OCI-LY7 (cell line): ENCODE data around the gene SPRR2A. TPM values are rescaled to one million over a fixed set of nuclear protein-coding genes. Genes with fewer than 3 reads are reported as not detected.
"Not testable (repeated sequence)": the region's sequence is repeated elsewhere in the genome, so short reads cannot be mapped to it uniquely, and the experiment has no call there.

Experiments used
- BruUV-seq: library from RNA; stranded (reverse); fragments of 400-500 nt; replicated peaks from 2 replicates; lab custom pipeline; 2021; lab: Mats Ljungman, UMichigan
- CTCF ChIA-PET: fragments of 300-600 bp; sonication (Branson Sonifier 250); formaldehyde crosslinking; loops from one replicate; lab custom pipeline; 2022; ENCODE audit warnings: antibody characterized with exemption; ENCODE audit not compliant: unreplicated experiment; lab: Charles Lee
- POLR2A ChIA-PET: fragments of 300-600 bp; sonication (Branson Sonifier 250); formaldehyde crosslinking; loops from one replicate; lab custom pipeline; 2022; ENCODE audit warnings: antibody characterized with exemption; lab: Charles Lee
- DNase-seq: peaks from one replicate; pipeline ENCODE4 v3.0.0-alpha.2; 2015; ENCODE audit warnings: low spot score
- H2AFZ ChIP-seq: fragments of 200-600 bp; sonication (generic), shearing (Covaris generic); 2 replicates; pipeline ENCODE4 v1.6.1; 2014; ENCODE audit warnings: mild to moderate bottlenecking, antibody characterized with exemption, low read length, moderate library complexity
- H3K27ac ChIP-seq: fragments of 200-600 bp; sonication (generic); 2 replicates; pipeline ENCODE4 v1.5.1; 2014; ENCODE audit warnings: mixed run types, low read depth, mild to moderate bottlenecking, moderate library complexity, low read length, inconsistent platforms; ENCODE audit not compliant: poor library complexity, severe bottlenecking
- H3K36me3 ChIP-seq: fragments of 200-600 bp; sonication (generic); 2 replicates; pipeline ENCODE4 v1.6.1; 2014; ENCODE audit warnings: mild to moderate bottlenecking, antibody characterized with exemption, low read length, moderate library complexity, mixed read lengths; ENCODE audit not compliant: insufficient read depth
- H3K4me1 ChIP-seq: fragments of 200-600 bp; sonication (generic); 2 replicates; pipeline ENCODE4 v1.5.1; 2014; ENCODE audit warnings: mild to moderate bottlenecking, low read length; ENCODE audit not compliant: insufficient read depth, poor library complexity, severe bottlenecking
- H3K4me2 ChIP-seq: fragments of 200-600 bp; sonication (generic); 2 replicates; pipeline ENCODE4 v1.6.1; 2014; ENCODE audit warnings: mild to moderate bottlenecking, low read length
- H3K4me3 ChIP-seq: fragments of 200-600 bp; sonication (generic); 2 replicates; pipeline ENCODE4 v1.5.1; 2014; ENCODE audit warnings: mild to moderate bottlenecking, low read depth, low read length; ENCODE audit not compliant: poor library complexity, severe bottlenecking
- H3K79me2 ChIP-seq: fragments of 200-600 bp; sonication (generic); 2 replicates; pipeline ENCODE4 v1.6.1; 2016; ENCODE audit warnings: low read depth, mild to moderate bottlenecking, low read length, moderate library complexity, mixed read lengths; ENCODE audit not compliant: insufficient read depth
- H3K9me2 ChIP-seq: fragments of 200-600 bp; sonication (generic); 2 replicates; pipeline ENCODE4 v1.6.1; 2016; ENCODE audit warnings: mild to moderate bottlenecking, low read length, mixed read lengths; ENCODE audit not compliant: insufficient read depth
- H3K9me3 ChIP-seq: fragments of 200-600 bp; sonication (generic); 2 replicates; pipeline ENCODE4 v1.6.1; 2014; ENCODE audit warnings: mild to moderate bottlenecking, mixed run types, low read length, mixed read lengths
- H4K20me1 ChIP-seq: fragments of 200-600 bp; sonication (generic); 2 replicates; pipeline ENCODE4 v1.6.1; 2014; ENCODE audit warnings: mild to moderate bottlenecking, antibody characterized with exemption, low read length, moderate library complexity, mixed read lengths; ENCODE audit not compliant: insufficient read depth
- EZH2phosphoT487 ChIP-seq: fragments of 200-600 bp; sonication (generic); IDR thresholded peaks from 2 replicates; pipeline ENCODE4 v1.6.1; 2018; ENCODE audit warnings: low read depth, borderline replicate concordance, mild to moderate bottlenecking, mixed run types, antibody characterized with exemption, low read length, moderate library complexity, mixed read lengths
- intact Hi-C: fragments of 100-400 bp; cut with micrococcal nuclease; formaldehyde crosslinking; loops from one replicate; pipeline ENCODE4 v1.10.0; 2022; ENCODE audit not compliant: unreplicated experiment
- small RNA-seq: library from RNA; depleted of rRNA; stranded (forward); fragments of <200 nt; gene quantifications from one replicate; pipeline ENCODE3, GENCODE V24; 2014
- total RNA-seq, 2 experiments: library from RNA; depleted of rRNA in 1 of 2; stranded (reverse); fragments of >200 nt in 1 of 2; shearing (Covaris generic) in 1 of 2; gene quantifications; 2 replicates each; pipeline ENCODE4 v1.2.3, GENCODE V29; 2014 to 2022
- TF ChIP-seq, protein P1 (sequence below): fragments of 200-600 bp; sonication (generic); conservative IDR thresholded peaks from 2 replicates; pipeline ENCODE4 v1.5.1; 2014; ENCODE audit warnings: mild to moderate bottlenecking, antibody characterized with exemption, low read length, moderate library complexity, mixed read lengths

Gene SPRR2A
- total RNA-seq, 2 experiments from 2014 or later = not detected

GRCh38 chr1:153023109-153023508, 34.2 kb downstream of the SPRR2A start:
- H3K4me2 ChIP-seq = no peak overlapping the region
- no TSS peak for BruUV-seq
- no peak overlapping the region for H2AFZ ChIP-seq
- H3K9me2 ChIP-seq = no peaks in the 10 kb centered on the region
- ChIA-PET POLR2A (interaction anchor here (0.6 kb wide), 1 partner anchor 65 kb away, joined by 3 read pairs; no protein-coding TSS in a partner anchor), CTCF (no interaction called here)
- no peak for DNase-seq
- intact Hi-C loops = no loop called here
- no peaks in the 10 kb centered on the region for H3K79me2 ChIP-seq
- H3K4me3 ChIP-seq = no peak overlapping the region
- H3K9me3 ChIP-seq = no peaks in the 10 kb centered on the region
- H3K36me3 ChIP-seq = no peaks in the 10 kb centered on the region
- H4K20me1 ChIP-seq = no peaks in the 10 kb centered on the region
- no peaks in the 10 kb centered on the region for H3K4me1 ChIP-seq
- H3K27ac ChIP-seq = no peak overlapping the region
- TF ChIP-seq, protein P1, sequence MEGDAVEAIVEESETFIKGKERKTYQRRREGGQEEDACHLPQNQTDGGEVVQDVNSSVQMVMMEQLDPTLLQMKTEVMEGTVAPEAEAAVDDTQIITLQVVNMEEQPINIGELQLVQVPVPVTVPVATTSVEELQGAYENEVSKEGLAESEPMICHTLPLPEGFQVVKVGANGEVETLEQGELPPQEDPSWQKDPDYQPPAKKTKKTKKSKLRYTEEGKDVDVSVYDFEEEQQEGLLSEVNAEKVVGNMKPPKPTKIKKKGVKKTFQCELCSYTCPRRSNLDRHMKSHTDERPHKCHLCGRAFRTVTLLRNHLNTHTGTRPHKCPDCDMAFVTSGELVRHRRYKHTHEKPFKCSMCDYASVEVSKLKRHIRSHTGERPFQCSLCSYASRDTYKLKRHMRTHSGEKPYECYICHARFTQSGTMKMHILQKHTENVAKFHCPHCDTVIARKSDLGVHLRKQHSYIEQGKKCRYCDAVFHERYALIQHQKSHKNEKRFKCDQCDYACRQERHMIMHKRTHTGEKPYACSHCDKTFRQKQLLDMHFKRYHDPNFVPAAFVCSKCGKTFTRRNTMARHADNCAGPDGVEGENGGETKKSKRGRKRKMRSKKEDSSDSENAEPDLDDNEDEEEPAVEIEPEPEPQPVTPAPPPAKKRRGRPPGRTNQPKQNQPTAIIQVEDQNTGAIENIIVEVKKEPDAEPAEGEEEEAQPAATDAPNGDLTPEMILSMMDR = no peak
- no peak for TF ChIP-seq EZH2phosphoT487

DNA sequence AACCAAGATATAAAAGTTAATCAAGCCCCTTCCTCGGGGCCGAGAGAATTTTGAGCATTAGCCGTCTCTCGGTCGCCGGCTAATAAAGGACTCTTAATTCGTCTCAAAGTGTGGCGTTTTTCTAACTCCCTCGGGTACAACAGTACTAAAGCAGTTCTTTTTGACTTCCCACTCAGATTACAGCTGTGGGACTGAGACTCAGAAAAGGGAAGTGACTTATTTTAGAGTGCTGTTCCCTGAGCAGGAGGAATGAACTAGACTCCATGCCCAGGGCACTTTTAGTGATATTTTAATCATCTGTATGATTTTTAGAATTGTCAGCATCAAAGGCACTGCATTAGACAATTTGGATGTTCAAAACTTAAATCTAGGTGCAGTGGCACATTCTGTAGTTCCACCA, 35.0 kb downstream of the SPRR2A start:
- H3K4me3 ChIP-seq, CTCF ChIA-PET, POLR2A ChIA-PET, H3K9me3 ChIP-seq, H3K36me3 ChIP-seq, H3K4me2 ChIP-seq, H4K20me1 ChIP-seq, H3K27ac ChIP-seq, H3K4me1 ChIP-seq, intact Hi-C loops, BruUV-seq, H2AFZ ChIP-seq, H3K9me2 ChIP-seq, H3K79me2 ChIP-seq: not testable (repeated sequence)
- peak; percentile 3 for DNase-seq

- H3K36me3 ChIP-seq, DNase-seq, H4K20me1 ChIP-seq, CTCF ChIA-PET, H3K4me1 ChIP-seq, H3K4me2 ChIP-seq, intact Hi-C loops, H3K4me3 ChIP-seq, H3K9me2 ChIP-seq, H3K27ac ChIP-seq, POLR2A ChIA-PET, H3K79me2 ChIP-seq, BruUV-seq, H3K9me3 ChIP-seq, H2AFZ ChIP-seq: not testable (repeated sequence)
These were observed 35.5 kb downstream of the SPRR2A start for GRCh38 chr1:153021829-153022228.

DNA sequence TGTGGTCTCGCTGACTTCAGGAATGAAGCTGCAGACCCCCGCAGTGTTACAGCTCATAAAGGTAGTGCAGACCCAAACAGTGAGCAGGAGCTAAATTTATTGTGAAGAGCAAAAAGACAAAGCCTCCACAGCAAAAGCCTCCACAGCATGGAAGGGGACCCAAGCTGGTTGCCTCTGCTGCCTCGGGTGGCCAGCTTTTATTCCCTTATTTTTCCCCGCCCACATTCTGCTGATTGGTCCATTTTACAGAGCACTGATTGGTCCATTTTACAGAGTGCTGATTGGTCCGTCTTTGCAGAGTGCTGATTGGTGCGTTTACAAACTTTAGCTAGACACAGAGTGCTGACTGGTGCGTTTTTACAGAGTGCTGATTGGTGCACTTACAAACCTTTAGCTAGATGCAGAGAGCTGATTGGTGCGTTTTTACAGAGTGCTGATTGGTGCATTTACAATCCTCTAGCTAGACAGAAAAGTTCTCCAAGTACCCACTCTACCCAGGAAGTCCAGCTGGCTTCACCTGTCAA, 46.0 kb downstream of the SPRR2A start:
- CTCF ChIA-PET, H3K4me2 ChIP-seq, H2AFZ ChIP-seq, H3K4me1 ChIP-seq, H3K9me3 ChIP-seq, BruUV-seq, H3K79me2 ChIP-seq, H3K36me3 ChIP-seq, H3K4me3 ChIP-seq, intact Hi-C loops, DNase-seq, H3K27ac ChIP-seq, H4K20me1 ChIP-seq, H3K9me2 ChIP-seq, POLR2A ChIA-PET: not testable (repeated sequence)

Small RNA genes within 50 kb of the gene (small RNA-seq; reads per million reads assigned to genes)
- gene AL356867.1 (not detected), gene RF00322 (not detected)

Other genes with a start within 250 kb of the SPRR2A start
- gene LCE1B, start 245.5 kb downstream of the SPRR2A start, total RNA-seq (2014; rRNA removed; shearing (Covaris generic)) = not detected in 2 replicates
- gene LCE1B, start 245.5 kb downstream of the SPRR2A start, total RNA-seq (2022) = not detected in 2 replicates
- not detected in 2 replicates for gene LCE1A, start 230.0 kb downstream of the SPRR2A start, total RNA-seq (2014; rRNA removed; shearing (Covaris generic))
- gene LCE1A, start 230.0 kb downstream of the SPRR2A start, total RNA-seq (2022) = not detected in 2 replicates
- gene LCE6A, start 214.7 kb downstream of the SPRR2A start, total RNA-seq (2014; rRNA removed; shearing (Covaris generic)) = not detected in 2 replicates
- not detected in 2 replicates for gene LCE6A, start 214.7 kb downstream of the SPRR2A start, total RNA-seq (2022)
- gene LCE7A, start 197.5 kb downstream of the SPRR2A start, total RNA-seq (2014; rRNA removed; shearing (Covaris generic)) = not detected in 2 replicates
- not detected in 2 replicates for gene LCE7A, start 197.5 kb downstream of the SPRR2A start, total RNA-seq (2022)
- not detected in 2 replicates for gene SMCP, start 179.2 kb downstream of the SPRR2A start, total RNA-seq (2014; rRNA removed; shearing (Covaris generic))
- not detected in 2 replicates for gene SMCP, start 179.2 kb downstream of the SPRR2A start, total RNA-seq (2022)
- not detected in 2 replicates for gene IVL, start 149.0 kb downstream of the SPRR2A start, total RNA-seq (2014; rRNA removed; shearing (Covaris generic))
- gene IVL, start 149.0 kb downstream of the SPRR2A start, total RNA-seq (2022) = not detected in 2 replicates
- not detected in 2 replicates for gene SPRR5, start 110.3 kb downstream of the SPRR2A start, total RNA-seq (2014; rRNA removed; shearing (Covaris generic))
- not detected in 2 replicates for gene SPRR5, start 110.3 kb downstream of the SPRR2A start, total RNA-seq (2022)
- gene SPRR4, start 86.9 kb downstream of the SPRR2A start, total RNA-seq (2014; rRNA removed; shearing (Covaris generic)) = not detected in 2 replicates
- not detected in 2 replicates for gene SPRR4, start 86.9 kb downstream of the SPRR2A start, total RNA-seq (2022)
- gene SPRR1A, start 73.4 kb downstream of the SPRR2A start, total RNA-seq (2014; rRNA removed; shearing (Covaris generic)) = not detected in 2 replicates
- not detected in 2 replicates for gene SPRR1A, start 73.4 kb downstream of the SPRR2A start, total RNA-seq (2022)
- gene SPRR3, start 55.8 kb downstream of the SPRR2A start, total RNA-seq (2014; rRNA removed; shearing (Covaris generic)) = not detected in 2 replicates
- gene SPRR3, start 55.8 kb downstream of the SPRR2A start, total RNA-seq (2022) = not detected in 2 replicates
- not detected in 2 replicates for gene SPRR1B, start 26.3 kb downstream of the SPRR2A start, total RNA-seq (2014; rRNA removed; shearing (Covaris generic))
- gene SPRR1B, start 26.3 kb downstream of the SPRR2A start, total RNA-seq (2022) = not detected in 2 replicates
- not detected in 2 replicates for gene SPRR2D, start 16.4 kb downstream of the SPRR2A start, total RNA-seq (2014; rRNA removed; shearing (Covaris generic))
- gene SPRR2D, start 16.4 kb downstream of the SPRR2A start, total RNA-seq (2022) = not detected in 2 replicates
- not detected in 2 replicates for gene SPRR2B, start 14.1 kb upstream of the SPRR2A start, total RNA-seq (2014; rRNA removed; shearing (Covaris generic))
- not detected in 2 replicates for gene SPRR2B, start 14.1 kb upstream of the SPRR2A start, total RNA-seq (2022)
- not detected in 2 replicates for gene SPRR2E, start 37.0 kb upstream of the SPRR2A start, total RNA-seq (2014; rRNA removed; shearing (Covaris generic))
- gene SPRR2E, start 37.0 kb upstream of the SPRR2A start, total RNA-seq (2022) = not detected in 2 replicates
- gene SPRR2F, start 56.0 kb upstream of the SPRR2A start, total RNA-seq (2014; rRNA removed; shearing (Covaris generic)) = not detected in 2 replicates
- not detected in 2 replicates for gene SPRR2F, start 56.0 kb upstream of the SPRR2A start, total RNA-seq (2022)
- gene SPRR2G, start 93.4 kb upstream of the SPRR2A start, total RNA-seq (2014; rRNA removed; shearing (Covaris generic)) = not detected in 2 replicates
- gene SPRR2G, start 93.4 kb upstream of the SPRR2A start, total RNA-seq (2022) = not detected in 2 replicates
- gene LELP1, start 145.9 kb upstream of the SPRR2A start, total RNA-seq (2014; rRNA removed; shearing (Covaris generic)) = not detected in 2 replicates
- gene LELP1, start 145.9 kb upstream of the SPRR2A start, total RNA-seq (2022) = not detected in 2 replicates
- not detected in 2 replicates for gene PRR9, start 160.1 kb upstream of the SPRR2A start, total RNA-seq (2014; rRNA removed; shearing (Covaris generic))
- gene PRR9, start 160.1 kb upstream of the SPRR2A start, total RNA-seq (2022) = not detected in 2 replicates
- not detected in 2 replicates for gene LORICRIN, start 202.2 kb upstream of the SPRR2A start, total RNA-seq (2014; rRNA removed; shearing (Covaris generic))
- gene LORICRIN, start 202.2 kb upstream of the SPRR2A start, total RNA-seq (2022) = not detected in 2 replicates